ENCODE results near the gene GTF3A.

Gene GTF3A

DNA sequence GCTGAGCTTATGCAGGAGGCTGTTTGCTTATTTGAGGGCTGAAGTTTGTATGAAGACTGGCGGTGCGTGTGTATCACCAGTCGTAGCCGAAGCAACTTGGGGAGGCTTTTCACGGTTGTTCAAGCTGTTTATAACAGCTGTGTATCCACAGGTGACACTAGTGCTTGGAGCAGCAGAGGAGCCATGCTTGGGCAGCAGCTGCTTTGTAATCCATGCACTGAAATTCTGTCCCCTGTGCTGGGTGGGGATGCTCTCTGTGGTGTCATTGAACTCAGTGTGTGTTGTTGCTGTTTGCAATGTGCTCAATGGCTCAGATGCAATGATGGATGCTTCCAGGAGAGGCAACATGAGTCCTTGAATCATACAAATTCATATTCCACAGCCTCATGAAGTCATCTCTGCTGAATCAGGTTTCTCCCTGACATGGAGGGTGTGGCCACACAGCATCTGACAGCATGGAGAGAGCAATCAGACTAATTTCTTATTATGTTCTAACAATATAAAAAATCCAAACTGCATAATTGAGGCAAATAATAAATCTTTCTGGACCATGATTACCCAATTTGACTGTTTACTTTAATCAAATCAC is 18.8 kb upstream of the GTF3A start:
- no peak for DNase-seq

- peak; percentile 36 for DNase-seq
Observed at GRCh38 chr13:27406178-27406939, 18.1 kb upstream of the GTF3A start.

- DNase-seq, result no peak
Observed at GRCh38 chr13:27408074-27408473, 16.3 kb upstream of the GTF3A start.

GRCh38 chr13:27409013-27409412 is 15.4 kb upstream of the GTF3A start:
- no peak for DNase-seq

DNA sequence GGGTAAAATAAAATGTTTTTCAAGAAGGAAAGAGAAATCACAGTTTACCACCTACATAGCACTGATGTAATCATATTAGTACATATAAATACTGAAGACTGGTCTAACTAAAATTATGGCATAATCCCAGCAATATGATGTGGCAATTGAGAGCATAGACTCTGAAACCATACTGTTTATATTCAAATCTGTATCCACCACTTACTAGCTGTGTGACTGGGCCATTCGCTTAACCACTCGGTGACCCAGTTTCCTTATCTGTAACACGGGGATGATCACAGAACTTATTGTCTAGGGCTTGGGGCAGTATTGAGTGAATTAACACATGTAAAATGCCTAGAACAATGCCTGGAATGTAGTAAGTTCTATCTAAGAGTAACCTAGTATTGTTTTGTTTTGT is 13.1 kb upstream of the GTF3A start:
- no peak for DNase-seq

GRCh38 chr13:27415116-27415515 is 9.3 kb upstream of the GTF3A start:
- no peak for DNase-seq

- no peak for DNase-seq
Observed at GRCh38 chr13:27419328-27419727, 5.1 kb upstream of the GTF3A start.

- DNase-seq, result no peak
Observed at GRCh38 chr13:27421101-27421871, 3.1 kb upstream of the GTF3A start.

- no peak for DNase-seq
Observed at GRCh38 chr13:27423333-27423732, 1.1 kb upstream of the GTF3A start.

DNA sequence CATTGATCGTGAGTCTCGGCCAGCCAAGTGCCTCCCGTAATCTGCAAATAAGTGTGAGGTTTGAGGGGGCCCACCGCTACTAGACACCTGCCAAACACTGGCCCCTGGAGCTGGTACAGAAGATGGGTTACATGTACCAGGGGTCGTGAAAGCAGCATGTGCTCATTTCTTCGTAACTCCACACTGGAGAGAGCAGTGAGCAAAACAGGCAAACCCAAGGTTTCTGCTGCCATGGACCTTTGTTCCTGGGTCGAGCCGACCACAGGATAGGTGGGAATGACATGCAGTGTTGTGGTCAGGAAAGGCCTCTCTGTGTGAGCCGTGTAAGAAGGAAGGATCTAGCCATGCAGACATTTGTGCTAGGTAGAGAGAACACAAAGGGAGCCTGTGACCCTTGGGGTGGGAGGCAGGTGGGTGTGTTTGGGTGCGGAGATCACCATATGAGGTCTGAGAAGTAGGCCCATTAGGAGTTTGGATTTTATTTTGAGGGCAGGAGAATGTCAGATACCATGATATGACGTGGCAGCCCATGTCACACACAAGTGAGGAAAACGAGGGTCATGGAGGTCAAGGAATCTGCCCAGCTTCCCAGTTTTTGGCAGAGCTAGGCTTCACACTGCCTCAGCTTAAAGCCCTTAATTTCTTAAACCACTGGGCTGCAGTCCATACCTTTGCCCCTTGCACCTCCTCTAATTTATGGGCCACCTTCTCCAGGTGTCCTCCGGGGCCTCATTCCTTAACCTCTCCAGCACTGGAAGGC is 919 bp downstream of the GTF3A start:
- no peak for DNase-seq

GRCh38 chr13:27425918-27426630 is 1.7 kb downstream of the GTF3A start:
- DNase-seq, result peak; percentile 82

DNA sequence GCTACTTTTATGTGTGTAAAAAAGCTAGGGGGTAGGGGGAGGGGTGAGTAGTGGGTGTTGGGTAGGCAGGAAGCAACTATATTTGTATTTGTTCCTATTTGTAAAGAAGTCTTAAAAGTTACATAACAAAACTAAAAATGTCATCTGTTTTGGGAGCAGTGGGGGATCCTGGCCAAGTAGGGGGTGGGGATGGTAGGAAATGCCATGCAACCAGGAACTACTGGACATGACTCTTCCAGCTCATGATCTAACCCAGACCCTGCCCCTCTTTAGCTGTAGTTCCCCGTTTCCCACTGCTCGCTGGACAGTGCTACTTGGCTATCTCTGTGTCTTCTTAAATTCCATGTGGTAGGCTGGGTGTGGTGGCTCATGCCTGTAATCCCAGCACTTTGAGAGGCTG is 3.2 kb downstream of the GTF3A start:
- DNase-seq, result peak; percentile 34

DNA sequence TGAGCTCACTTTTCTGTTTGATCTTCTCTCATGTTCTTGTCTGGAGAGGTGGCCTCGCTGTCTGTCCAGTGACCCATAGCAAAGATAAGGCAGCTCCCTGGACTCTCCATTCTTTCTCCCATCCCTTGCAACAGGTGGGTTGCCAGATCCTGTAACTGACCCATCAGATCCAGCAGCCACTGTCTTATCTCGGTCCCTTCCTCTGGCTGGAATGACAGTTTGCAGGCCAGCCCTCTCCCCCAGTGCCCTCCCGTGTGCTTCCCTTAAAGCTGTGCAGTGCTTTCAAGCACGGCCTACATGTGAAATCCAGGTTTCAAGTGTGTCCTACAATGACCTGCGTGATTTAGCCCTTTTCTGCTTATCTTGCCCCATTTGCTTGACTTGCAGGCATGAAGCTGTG is 3.7 kb downstream of the GTF3A start:
- no peak for DNase-seq

GRCh38 chr13:27432180-27432579 is 7.8 kb downstream of the GTF3A start:
- DNase-seq, result no peak

DNA sequence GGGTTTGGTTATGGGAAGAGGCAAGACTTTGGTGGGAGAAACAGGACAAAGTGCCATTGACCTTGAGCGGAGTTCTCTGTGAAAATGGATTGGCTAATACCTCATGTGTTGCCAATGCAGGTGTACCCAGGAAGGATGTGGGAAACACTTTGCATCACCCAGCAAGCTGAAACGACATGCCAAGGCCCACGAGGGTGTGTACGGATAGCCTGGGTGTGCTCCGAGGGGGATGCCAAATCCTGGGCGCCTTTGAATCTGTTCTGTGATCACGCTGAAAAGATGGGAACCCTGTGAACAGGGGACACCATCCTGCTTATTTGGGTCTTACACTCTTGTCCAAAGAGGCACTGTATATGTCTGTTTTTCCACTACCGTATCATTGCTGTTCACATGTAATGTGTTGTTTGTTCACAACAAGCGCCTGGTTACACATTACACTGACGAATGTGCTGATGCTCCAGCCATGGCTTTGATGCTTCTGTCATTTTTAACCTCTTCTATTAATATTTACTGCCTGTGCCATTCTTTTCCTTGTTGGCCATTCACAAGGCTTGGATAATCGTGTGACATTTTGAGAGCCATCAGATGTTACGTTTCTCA is 8.3 kb downstream of the GTF3A start:
- DNase-seq, result no peak

DNA sequence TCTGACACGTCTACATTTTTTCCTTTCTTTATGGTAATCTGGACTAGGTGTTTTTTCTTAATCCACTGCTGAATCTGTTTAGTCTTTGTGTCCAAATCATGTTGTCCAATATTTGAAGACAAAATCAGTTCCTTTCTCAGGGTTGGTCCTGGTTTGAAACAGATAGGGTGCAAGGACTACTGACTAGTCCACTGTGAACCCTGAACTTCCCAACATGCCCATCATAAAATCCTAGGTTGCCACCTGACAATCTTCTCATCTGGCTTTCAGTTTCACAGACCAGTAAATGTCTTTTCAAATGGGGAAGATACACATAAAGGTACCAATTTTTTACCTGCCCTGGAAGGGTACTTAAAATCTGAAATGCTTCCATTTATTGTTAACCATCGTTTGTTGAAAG is 12.7 kb downstream of the GTF3A start:
- no peak for DNase-seq

DNA sequence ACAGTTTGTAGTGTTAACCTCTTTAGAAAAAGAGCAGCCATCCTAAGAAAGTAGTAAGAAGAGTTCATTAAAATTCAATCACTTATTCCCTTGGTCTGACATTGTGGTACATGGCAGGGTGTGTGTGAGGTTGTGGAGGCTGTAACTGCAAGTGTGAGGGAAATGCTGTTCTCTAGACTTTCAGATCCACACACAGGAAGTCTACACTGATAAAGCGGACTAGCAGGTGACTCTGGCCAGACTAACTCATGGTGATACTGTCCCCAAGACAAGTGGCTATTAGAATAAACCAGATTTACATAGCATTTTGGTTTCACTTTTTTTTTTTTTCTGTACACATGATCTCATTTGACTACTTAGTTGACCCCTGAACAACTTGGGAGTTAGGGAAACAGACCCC is 16.0 kb downstream of the GTF3A start:
- DNase-seq, result no peak

- no peak for DNase-seq
Observed at GRCh38 chr13:27442071-27442647, 17.7 kb downstream of the GTF3A start.

- no peak for DNase-seq
Observed at GRCh38 chr13:27442797-27443196, 18.4 kb downstream of the GTF3A start.

GRCh38 chr13:27446986-27447583 is 22.7 kb downstream of the GTF3A start:
- peak; percentile 65 for DNase-seq

DNA sequence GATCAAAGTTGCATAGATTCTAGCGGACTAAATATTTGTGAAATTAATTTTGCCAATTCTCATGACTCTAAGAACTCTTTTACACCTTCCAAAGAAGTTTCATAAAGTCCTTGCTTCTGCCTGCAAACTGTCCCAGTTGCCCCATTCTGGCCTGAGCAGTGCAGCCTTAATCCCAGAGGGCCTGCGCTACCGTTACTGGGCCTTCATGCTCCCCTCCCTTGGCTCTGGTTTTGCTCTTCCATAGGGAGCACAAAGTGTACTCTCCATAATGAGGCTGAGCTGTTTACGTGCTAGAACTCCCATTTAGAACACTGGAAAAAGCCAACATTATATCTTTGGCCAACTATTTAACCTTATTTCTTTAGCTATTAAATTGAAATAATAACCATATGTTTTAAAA is 23.9 kb downstream of the GTF3A start:
- no peak for DNase-seq
